Endothelial cell of umbilical vein (primary cell): Measurements from ENCODE around the gene ITPKB. TPM values are rescaled to one million over a fixed set of nuclear protein-coding genes. Genes with fewer than 3 reads are reported as not detected.

Experiments used
- BruUV-seq: library from RNA; stranded (reverse); fragments of 400-500 nt; replicated peaks from 2 replicates; lab custom pipeline; 2021; lab: Mats Ljungman, UMichigan
- CTCF ChIA-PET: fragments of 300-600, 350-600 bp; sonication (Branson Sonifier 250); formaldehyde crosslinking; loops from one replicate; lab custom pipeline; 2021; ENCODE audit warnings: antibody characterized with exemption, inconsistent platforms; lab: Charles Lee
- POLR2A ChIA-PET: fragments of 300-600, 350-600 bp; sonication (Branson Sonifier 250); formaldehyde crosslinking; loops from one replicate; lab custom pipeline; 2021; ENCODE audit warnings: antibody characterized with exemption, inconsistent platforms; lab: Charles Lee
- DNase-seq: peaks from one replicate; pipeline ENCODE4 v3.0.0-alpha.2; 2011; ENCODE audit warnings: low read depth, low spot score
- FAIRE-seq: peaks from 2 replicates; lab custom pipeline; 2011; peaks lifted over from hg19 to GRCh38; lab: Jason Lieb, UNC
- H2AFZ ChIP-seq: 2 replicates; pipeline ENCODE4 v1.6.0; 2012; ENCODE audit warnings: low read depth, low read length, control low read depth, inconsistent platforms
- H3K27ac ChIP-seq: 2 replicates; pipeline ENCODE4 v1.5.1; 2011; ENCODE audit warnings: low read depth, mild to moderate bottlenecking, control low read depth, low read length, moderate library complexity; ENCODE audit not compliant: insufficient read depth
- H3K27me3 ChIP-seq, 2 experiments: 2 replicates each; pipeline versions ENCODE4 v1.6.0 to v1.6.1; 2011; ENCODE audit warnings: low read length in 2 of 2, mixed read lengths in 1 of 2; ENCODE audit not compliant: control insufficient read depth in 2 of 2, insufficient read depth in 2 of 2
- H3K36me3 ChIP-seq, 2 experiments: 2 replicates in 1 of 2; 3 replicates in 1 of 2; pipeline ENCODE4 v1.5.1; 2011; ENCODE audit warnings: low read length in 2 of 2, mild to moderate bottlenecking in 1 of 2, moderate library complexity in 1 of 2; ENCODE audit not compliant: control insufficient read depth in 2 of 2, insufficient read depth in 2 of 2; ENCODE audit errors: extremely low read depth in 1 of 2
- H3K4me1 ChIP-seq: 3 replicates; pipeline ENCODE4 v1.5.1; 2011; ENCODE audit warnings: mild to moderate bottlenecking, low read length; ENCODE audit not compliant: control insufficient read depth, insufficient read depth; ENCODE audit errors: extremely low read depth
- H3K4me2 ChIP-seq: 2 replicates; pipeline ENCODE4 v1.6.1; 2011; ENCODE audit warnings: low read length, control low read depth, mixed read lengths; ENCODE audit not compliant: insufficient read depth
- H3K4me3 ChIP-seq, 3 experiments: fragments of 200-600 bp in 1 of 3; sonication (generic), shearing (Covaris generic) in 1 of 3; replicated peaks in 1 of 3; 2 replicates each; pipeline ENCODE4 v1.5.1; 2011 to 2016; ENCODE audit warnings: control low read depth in 3 of 3, low read length in 3 of 3, mild to moderate bottlenecking in 2 of 3, inconsistent platforms in 1 of 3, low read depth in 1 of 3, moderate library complexity in 1 of 3; ENCODE audit not compliant: insufficient read depth in 1 of 3
- H3K79me2 ChIP-seq: 2 replicates; pipeline ENCODE4 v1.6.0; 2012; ENCODE audit warnings: low read length, inconsistent platforms; ENCODE audit not compliant: control insufficient read depth, insufficient read depth
- H3K9ac ChIP-seq: replicated peaks from 2 replicates; pipeline ENCODE3; 2011; ENCODE audit warnings: low read length, control low read depth; ENCODE audit not compliant: insufficient read depth; ENCODE audit errors: extremely low read depth
- H3K9me1 ChIP-seq: replicated peaks from 3 replicates; pipeline ENCODE4 v1.6.0; 2011; ENCODE audit warnings: mild to moderate bottlenecking, low read length; ENCODE audit not compliant: control insufficient read depth, insufficient read depth; ENCODE audit errors: extremely low read depth
- H3K9me3 ChIP-seq: replicated peaks from 2 replicates; pipeline ENCODE4 v1.5.1; 2012; ENCODE audit warnings: low read length, inconsistent platforms; ENCODE audit not compliant: control insufficient read depth, insufficient read depth
- H4K20me1 ChIP-seq: replicated peaks from 2 replicates; pipeline ENCODE3; 2011; ENCODE audit warnings: mild to moderate bottlenecking, low read length; ENCODE audit not compliant: control insufficient read depth, insufficient read depth; ENCODE audit errors: extremely low read depth
- CTCF ChIP-seq, 2 donors: IDR thresholded peaks; 1 replicate in 1 of 2; 2 replicates in 1 of 2; pipeline ENCODE4 v1.5.1; 2011; ENCODE audit warnings: low read length in 2 of 2, mild to moderate bottlenecking in 2 of 2, moderate library complexity in 2 of 2, control low read depth in 1 of 2, inconsistent platforms in 1 of 2, low read depth in 1 of 2; ENCODE audit not compliant: insufficient read depth in 1 of 2; ENCODE audit errors: extremely low read depth in 1 of 2
- EZH2 ChIP-seq: IDR thresholded peaks from 2 replicates; pipeline ENCODE4 v1.6.1; 2012; ENCODE audit warnings: borderline replicate concordance, low read depth, mild to moderate bottlenecking, moderate library complexity, low read length, inconsistent platforms; ENCODE audit not compliant: severe bottlenecking
- FOS ChIP-seq: IDR thresholded peaks from 2 replicates; pipeline ENCODE4 v1.6.1; 2011; ENCODE audit warnings: mild to moderate bottlenecking, low read length, moderate library complexity, borderline replicate concordance; ENCODE audit not compliant: insufficient read depth
- GATA2 ChIP-seq: IDR thresholded peaks from 2 replicates; pipeline ENCODE4 v1.7.0; 2011; ENCODE audit warnings: low read depth, mild to moderate bottlenecking, moderate library complexity, mixed read lengths, low read length; ENCODE audit not compliant: insufficient read length, insufficient read depth
- JUN ChIP-seq: IDR thresholded peaks from 2 replicates; pipeline ENCODE4 v1.6.1; 2011; ENCODE audit warnings: borderline replicate concordance, low read depth; ENCODE audit not compliant: insufficient read length, insufficient read depth
- MAX ChIP-seq: IDR thresholded peaks from 2 replicates; pipeline ENCODE4 v1.6.1; 2011; ENCODE audit not compliant: insufficient read depth, insufficient read length
- MYC ChIP-seq: IDR thresholded peaks from one replicate; pipeline ENCODE4 v1.6.1; 2011; ENCODE audit warnings: mild to moderate bottlenecking, low read depth, low read length
- POLR2A ChIP-seq: IDR thresholded peaks from 2 replicates; pipeline ENCODE4 v1.6.1; 2012; ENCODE audit warnings: low read depth, mild to moderate bottlenecking, control low read depth, low read length
- POLR2AphosphoS5 ChIP-seq: IDR thresholded peaks from 2 replicates; pipeline ENCODE4 v1.6.1; 2012; ENCODE audit warnings: low read depth, mild to moderate bottlenecking, control low read depth, low read length, moderate library complexity; ENCODE audit not compliant: insufficient read depth
- dilution Hi-C: fragments of 300-500 bp; cut with MboI; formaldehyde crosslinking; loops from one replicate; pipeline ENCODE4 v1.15.0; 2019; ENCODE audit warnings: low sequenced_read_pairs; ENCODE audit not compliant: extremely low pct_ligation_motif_present
- intact Hi-C: fragments of 100-400 bp; cut with micrococcal nuclease; formaldehyde crosslinking; loops from one replicate; pipeline ENCODE4 v1.10.0; 2022
- polyA plus RNA-seq, 4 experiments: library from polyadenylated mRNA; depleted of rRNA in 3 of 4; stranded (reverse) in 3 of 4; unstranded in 1 of 4; fragments of >200 nt; gene quantifications; 2 replicates each; pipeline versions ENCODE4 v1.2.1 to v1.2.3, GENCODE V29; 2011 to 2012; ENCODE audit warnings: missing spikeins in 1 of 4
- total RNA-seq: library from RNA; stranded (reverse); gene quantifications from 2 replicates; pipeline ENCODE4 v1.2.3, GENCODE V29; 2021

ITPKB gene
- total and polyA plus RNA-seq, 2 donors (not counting 3 experiments of a cell fraction or from before 2014, with no cell fraction given), result 7.7 to 34.8 TPM

- intact Hi-C loops, result no loop called here
- H3K4me3 ChIP-seq, result no peak overlapping the region
- TF ChIP-seq JUN (no peak), MAX (no peak), FOS (no peak), CTCF (IDR thresholded peaks at IDR 0.05; ENCODE audit: extremely low read depth in 1 of 2, insufficient read depth in 1 of 2, low read depth in 1 of 2, low read length in 2 of 2) (no peak), GATA2 (no peak), POLR2A (no peak), POLR2AphosphoS5 (no peak), EZH2 (no peak), MYC (no peak)
- H3K9me3 ChIP-seq, result no peaks in the 10 kb centered on the region
- POLR2A ChIA-PET, result no interaction called here
- no peaks in the 10 kb centered on the region for H3K79me2 ChIP-seq
- H4K20me1 ChIP-seq, result no peaks in the 10 kb centered on the region
- BruUV-seq, result no TSS peak
- DNase-seq (no peak), FAIRE-seq (no peak)
- no peak overlapping the region for H3K27ac ChIP-seq
- H3K27me3 ChIP-seq, result no peaks in the 10 kb centered on the region
- no peaks in the 10 kb centered on the region for H3K9me1 ChIP-seq
- no peak overlapping the region for H3K4me2 ChIP-seq
- no peaks in the 10 kb centered on the region for H3K36me3 ChIP-seq
- no peak overlapping the region for H2AFZ ChIP-seq
- H3K9ac ChIP-seq, result no peak overlapping the region
- dilution Hi-C loops, result no loop called here
- CTCF ChIA-PET, result interaction anchor here (1.0 to 3.0 kb wide), 3 partner anchors 23 to 170 kb away, joined by 4 to 7 read pairs (median 6); no protein-coding TSS in a partner anchor
- H3K4me1 ChIP-seq, result peaks cover 47% of the 10 kb centered on the region
Observed at GRCh38 chr1:226657895-226658545, 81.1 kb downstream of the ITPKB start.
